Purkinje cell (primary cell): Measurements from ENCODE around the gene ILRUN. TPM values are rescaled to one million over a fixed set of nuclear protein-coding genes. Genes with fewer than 3 reads are reported as not detected.

Source experiments
- polyA plus RNA-seq: library from polyadenylated mRNA; unstranded; fragments of >200 nt; fragmentation: Nextera tagmentation; gene quantifications from 2 replicates; pipeline ENCODE4 v1.2.1, GENCODE V29; 2014

ILRUN gene
- 1.8 and 3.4 TPM in 2 replicates for polyA plus RNA-seq

GRCh38 chr6:34696739-34697543 is at the start of gene ILRUN:
Gene ILRUN (minus strand): TSS chr6:34696767. CDS start chr6:34696603, 164 bp downstream.

Other genes starting within 250 kb of the ILRUN start
- gene PACSIN1, start 230.7 kb downstream of the ILRUN start, polyA plus RNA-seq = 4.6 and 7.9 TPM in 2 replicates
- gene SPDEF, start 140.4 kb downstream of the ILRUN start, polyA plus RNA-seq = not detected in 2 replicates
- 195 and 211 TPM in 2 replicates for gene SNRPC, start 60.7 kb upstream of the ILRUN start, polyA plus RNA-seq
- gene BLTP3A, start 95.3 kb upstream of the ILRUN start, polyA plus RNA-seq = 1.9 and 3.5 TPM in 2 replicates
- 19.0 and 30.3 TPM in 2 replicates for gene TAF11, start 191.3 kb upstream of the ILRUN start, polyA plus RNA-seq
- 8.6 and 9.5 TPM in 2 replicates for gene ANKS1A, start 192.5 kb upstream of the ILRUN start, polyA plus RNA-seq